Body of pancreas (tissue), 4 donors: ENCODE measurements around the gene RAI1.

ENCODE experiments used
- CTCF ChIP-seq, 7 experiments: fragments of 450-650 bp in 4 of 7; fragments of 200-600 bp in 3 of 7; sonication (generic) in 3 of 7; IDR thresholded peaks; one replicate each; pipeline ENCODE4 v1.5.1; 2016 to 2019; ENCODE audit warnings: antibody characterized with exemption in 7 of 7
- POLR2A ChIP-seq, 3 donors: fragments of 450-650 bp; IDR thresholded peaks; one replicate each; pipeline ENCODE4 v1.6.1; 2016; ENCODE audit warnings: antibody characterized with exemption in 3 of 3, mild to moderate bottlenecking in 2 of 3

GRCh38 chr17:17725011-17725751 is 43.9 kb downstream of the RAI1 start:
- no peak for TF ChIP-seq CTCF (IDR thresholded peaks at IDR 0.05)
- TF ChIP-seq POLR2A (IDR thresholded peaks at IDR 0.05): no peak
